GM19395 (cell line): ENCODE data around the gene CNTLN.
"Not testable (repeated sequence)": the region's sequence is repeated elsewhere in the genome, so short reads cannot be mapped to it uniquely, and the experiment has no call there.

Experiments
- ATAC-seq: cut with Tn5 transposase; IDR thresholded peaks from one replicate; pipeline ENCODE4 v1.9.1; 2021; ENCODE audit warnings: mild to moderate bottlenecking, moderate library complexity; ENCODE audit not compliant: unreplicated experiment

The CNTLN gene

DNA sequence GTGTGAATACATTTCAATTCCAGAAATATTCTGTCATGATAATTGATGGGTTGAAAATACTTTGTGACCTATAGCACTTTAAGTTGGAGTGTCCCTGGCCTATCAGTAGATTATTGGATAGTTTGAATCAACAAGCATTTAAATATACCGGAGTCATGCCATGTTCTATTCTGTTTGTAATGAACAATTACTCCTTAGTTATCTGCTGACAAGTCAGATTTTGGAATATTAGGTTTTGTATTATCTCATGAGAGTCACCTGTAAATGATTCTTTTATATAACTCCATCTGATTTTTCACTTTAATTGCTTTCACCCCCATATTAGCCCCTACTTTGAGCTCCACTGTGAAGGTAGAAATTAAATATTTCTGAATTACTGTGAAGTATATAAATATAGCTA is 351.6 kb downstream of the CNTLN start:
- ATAC-seq, result no peak

GRCh38 chr9:17487467-17487866 is 352.6 kb downstream of the CNTLN start:
- no peak for ATAC-seq

DNA sequence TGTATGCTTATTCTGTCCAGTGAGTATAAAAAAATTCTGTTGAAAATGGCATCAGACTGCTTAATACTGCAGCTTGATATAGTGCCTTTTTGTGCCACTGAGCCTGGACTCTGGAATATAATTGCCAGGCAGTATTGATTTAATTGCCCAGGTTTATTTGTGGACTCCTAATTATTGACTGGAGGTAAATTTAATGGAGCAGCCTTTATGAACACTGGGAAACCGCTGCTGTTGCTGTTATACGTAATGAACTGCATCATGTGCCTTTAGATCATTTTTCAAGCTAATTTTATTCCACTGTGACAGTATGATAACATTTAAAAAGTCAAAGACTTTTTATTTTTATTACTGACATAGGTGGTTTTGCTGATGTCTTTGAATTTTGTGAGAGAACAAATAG is 353.8 kb downstream of the CNTLN start:
- ATAC-seq, result no peak

DNA sequence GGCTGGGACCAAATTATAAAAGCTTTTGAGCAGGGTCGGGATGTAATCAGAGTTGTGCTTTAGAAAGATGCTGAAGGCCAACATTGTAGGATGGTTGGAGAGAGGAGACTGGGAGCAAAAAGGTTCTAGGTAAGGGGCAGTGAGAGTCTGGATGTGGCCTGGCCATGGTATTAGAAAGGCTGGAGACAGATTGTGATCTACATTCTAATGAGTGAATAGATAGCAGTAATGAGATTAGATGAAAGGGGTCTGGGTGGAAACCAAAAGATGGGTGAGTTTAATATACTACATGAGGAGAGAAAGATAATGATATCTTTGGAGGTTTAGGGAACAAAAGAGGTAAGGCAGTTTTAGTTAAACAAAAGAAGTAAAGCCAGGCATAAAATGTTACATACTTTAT is 355.3 kb downstream of the CNTLN start:
- ATAC-seq, result no peak

GRCh38 chr9:17491780-17492179 is 356.9 kb downstream of the CNTLN start:
- ATAC-seq, result no peak

DNA sequence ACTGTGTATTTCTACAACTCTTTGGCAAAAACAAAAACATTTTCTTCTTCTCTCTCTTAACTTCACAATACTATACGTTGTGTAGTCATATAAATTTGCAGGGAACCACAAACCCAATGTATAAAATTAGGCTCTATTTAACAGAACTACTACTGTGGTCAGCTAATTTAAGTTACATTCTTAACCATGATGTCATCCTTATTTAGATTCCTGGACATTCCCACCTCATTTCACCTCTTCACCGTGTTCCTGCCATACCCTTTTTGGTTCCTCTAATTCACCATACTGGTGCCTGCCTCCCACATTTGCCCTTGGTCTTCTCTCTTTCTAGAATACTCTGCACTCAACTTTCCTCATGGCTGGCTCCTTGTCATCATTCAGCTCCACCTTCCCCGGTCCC is 368.4 kb downstream of the CNTLN start:
- ATAC-seq, result no peak

GRCh38 chr9:17509151-17509550 is 374.3 kb downstream of the CNTLN start:
- no peak for ATAC-seq

DNA sequence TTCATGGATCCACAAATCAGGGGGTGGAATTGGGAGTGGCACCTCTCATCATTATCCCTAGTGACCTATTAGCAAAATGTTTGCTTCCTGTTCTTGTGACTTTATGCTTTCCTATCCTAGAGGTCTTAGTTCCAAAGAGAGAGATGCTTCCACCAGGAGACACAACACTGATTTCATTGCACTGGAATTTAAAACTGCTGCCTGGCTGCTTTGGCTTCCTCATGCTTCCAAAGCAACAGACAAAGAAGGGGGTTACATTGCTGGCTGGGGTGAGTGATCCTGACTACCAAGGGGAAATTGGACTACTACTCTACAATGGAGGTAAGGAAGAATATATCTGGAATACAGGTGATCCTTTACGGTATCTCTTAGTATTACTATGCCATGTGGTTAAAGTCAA is 374.9 kb downstream of the CNTLN start:
- ATAC-seq, result no peak

GRCh38 chr9:17519761-17520160 is 384.9 kb downstream of the CNTLN start:
- no peak for ATAC-seq

GRCh38 chr9:17520268-17521064 is 385.6 kb downstream of the CNTLN start:
- no peak for ATAC-seq

GRCh38 chr9:17521100-17521855 is 386.4 kb downstream of the CNTLN start:
- ATAC-seq, result no peak

GRCh38 chr9:17526726-17527125 is 391.9 kb downstream of the CNTLN start:
- ATAC-seq, result not testable (repeated sequence)

DNA sequence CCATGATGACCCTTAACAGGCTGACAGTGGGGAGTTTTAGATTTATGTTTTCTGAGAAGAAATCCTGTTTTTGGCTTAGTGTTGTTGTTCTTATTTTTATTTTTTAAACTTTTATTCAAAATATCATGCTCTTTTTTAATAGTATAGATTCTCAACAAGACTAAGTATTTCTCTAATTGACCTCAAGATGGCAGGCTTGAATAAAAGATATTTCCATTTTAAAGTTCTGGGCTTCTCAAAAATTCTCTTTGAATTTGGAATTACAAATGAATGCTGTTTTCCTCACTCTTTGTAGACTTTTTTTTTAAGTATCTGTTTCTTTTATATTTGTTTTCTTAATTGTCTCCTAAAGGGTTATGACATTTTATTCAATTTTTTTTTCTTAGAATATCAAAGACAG is 394.0 kb downstream of the CNTLN start:
- ATAC-seq, result no peak

GRCh38 chr9:17531642-17532254 is 396.9 kb downstream of the CNTLN start:
- peak; percentile 91 for ATAC-seq

- no peak for ATAC-seq
Measured at GRCh38 chr9:17532461-17532860, 397.6 kb downstream of the CNTLN start.

DNA sequence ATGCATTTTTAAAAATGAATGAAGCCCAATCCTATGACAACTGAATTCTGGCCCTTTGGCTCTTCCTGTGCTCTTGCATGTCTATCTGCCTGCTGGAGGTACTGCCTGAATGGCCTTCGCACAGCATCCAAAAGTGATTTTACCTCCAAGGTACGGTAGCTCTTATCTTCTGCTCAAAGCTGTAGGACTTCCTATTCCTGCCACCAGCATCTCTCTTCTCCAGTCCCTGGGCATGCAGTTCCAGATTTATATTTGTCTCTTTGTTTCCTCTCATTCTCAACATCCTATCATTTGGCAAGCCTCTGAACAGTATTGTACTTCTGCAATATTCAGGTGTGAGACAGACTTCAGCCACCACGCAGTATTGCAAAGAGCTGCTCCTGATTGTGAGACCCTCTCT is 400.3 kb downstream of the CNTLN start:
- no peak for ATAC-seq

DNA sequence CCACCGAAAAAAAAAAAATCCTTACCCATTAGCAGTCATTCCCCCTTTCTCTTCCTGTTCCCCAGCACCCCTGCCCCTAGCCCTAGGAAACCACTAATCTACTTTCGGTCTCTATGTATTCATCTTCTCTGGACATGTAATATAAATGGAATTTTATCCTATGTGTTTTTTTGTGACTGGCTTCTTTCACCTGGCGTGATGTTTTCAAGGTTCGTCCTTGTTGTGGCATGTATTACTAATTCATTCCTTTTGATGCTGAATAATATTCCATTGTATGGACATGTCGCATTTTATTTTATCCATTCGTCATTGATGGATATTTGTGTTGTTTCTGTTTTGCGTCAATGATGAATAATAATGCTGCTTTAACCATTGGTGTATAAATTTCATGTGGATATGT is 401.2 kb downstream of the CNTLN start:
- no peak for ATAC-seq

GRCh38 chr9:17551023-17551422 is 416.2 kb downstream of the CNTLN start:
- ATAC-seq, result no peak
